ENCODE measurements around the gene PARD6B.

DNA sequence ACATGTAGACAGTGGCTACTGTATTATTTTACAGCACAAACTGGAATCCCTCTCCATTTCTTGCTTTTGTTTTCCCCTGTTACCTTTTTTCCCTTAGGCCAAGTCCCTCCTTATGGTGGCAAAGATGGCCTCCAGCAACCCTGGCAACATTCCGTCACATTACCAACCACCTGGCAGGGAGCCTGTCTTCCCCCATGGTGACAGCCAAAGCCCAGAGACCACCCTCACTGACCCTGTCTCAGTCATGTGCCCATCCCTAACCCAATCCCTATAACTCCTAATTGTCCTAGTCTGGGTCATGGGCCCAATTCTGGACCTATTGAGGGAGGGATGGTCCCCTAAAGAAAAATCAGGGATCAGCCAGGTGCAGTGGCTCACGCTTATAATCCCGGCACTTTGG lies 27.6 kb downstream of the PARD6B start:
- TF ChIP-seq, protein P1, sequence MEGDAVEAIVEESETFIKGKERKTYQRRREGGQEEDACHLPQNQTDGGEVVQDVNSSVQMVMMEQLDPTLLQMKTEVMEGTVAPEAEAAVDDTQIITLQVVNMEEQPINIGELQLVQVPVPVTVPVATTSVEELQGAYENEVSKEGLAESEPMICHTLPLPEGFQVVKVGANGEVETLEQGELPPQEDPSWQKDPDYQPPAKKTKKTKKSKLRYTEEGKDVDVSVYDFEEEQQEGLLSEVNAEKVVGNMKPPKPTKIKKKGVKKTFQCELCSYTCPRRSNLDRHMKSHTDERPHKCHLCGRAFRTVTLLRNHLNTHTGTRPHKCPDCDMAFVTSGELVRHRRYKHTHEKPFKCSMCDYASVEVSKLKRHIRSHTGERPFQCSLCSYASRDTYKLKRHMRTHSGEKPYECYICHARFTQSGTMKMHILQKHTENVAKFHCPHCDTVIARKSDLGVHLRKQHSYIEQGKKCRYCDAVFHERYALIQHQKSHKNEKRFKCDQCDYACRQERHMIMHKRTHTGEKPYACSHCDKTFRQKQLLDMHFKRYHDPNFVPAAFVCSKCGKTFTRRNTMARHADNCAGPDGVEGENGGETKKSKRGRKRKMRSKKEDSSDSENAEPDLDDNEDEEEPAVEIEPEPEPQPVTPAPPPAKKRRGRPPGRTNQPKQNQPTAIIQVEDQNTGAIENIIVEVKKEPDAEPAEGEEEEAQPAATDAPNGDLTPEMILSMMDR (IDR thresholded peaks at IDR 0.05; ENCODE audit: poor library complexity, severe bottlenecking): no peak
- TF ChIP-seq TAF1 (IDR thresholded peaks at IDR 0.05; ENCODE audit: low read depth) (no peak), POLR2AphosphoS5 (IDR thresholded peaks at IDR 0.05) (no peak), REST (IDR thresholded peaks at IDR 0.05; ENCODE audit: borderline replicate concordance) (no peak)

Measured in neural cell (in vitro differentiated cells).